ENCODE data around the gene SMG9.

SMG9 gene

GRCh38 chr19:43754503-43755255 lies at the start of gene SMG9:
Gene SMG9, minus strand, starts transcription at chr19:43754962. Its CDS starts 4,221 bp downstream, at chr19:43750741.
- peak; percentile 88 for TF ChIP-seq YY1 (IDR thresholded peaks at IDR 0.05; ENCODE audit: low read depth)
- no peak for TF ChIP-seq FOXM1 (IDR thresholded peaks at IDR 0.05; ENCODE audit: borderline replicate concordance, low read depth)
- TF ChIP-seq RAD21 (IDR thresholded peaks at IDR 0.05; ENCODE audit: low read depth), result no peak
- 0 out of 2 replicates have a peak, but pooled peaks have one; percentile 54 for TF ChIP-seq ZBTB7A (IDR thresholded peaks at IDR 0.05; ENCODE audit: low read depth)
- TF ChIP-seq EP300 (IDR thresholded peaks at IDR 0.05; ENCODE audit: borderline replicate concordance), result no peak
- TF ChIP-seq TCF12 (IDR thresholded peaks at IDR 0.05; ENCODE audit: low read depth), result no peak
- peak; percentile 21; the same call in 1 of the 2 replicates for TF ChIP-seq EGR1 (IDR thresholded peaks at IDR 0.05)
- peak; percentile 45; the same call in 1 of the 2 replicates for TF ChIP-seq USF1 (IDR thresholded peaks at IDR 0.05)
- peak; percentile 67 for TF ChIP-seq TEAD4 (IDR thresholded peaks at IDR 0.05)
- peak; percentile 59 for TF ChIP-seq MAX (IDR thresholded peaks at IDR 0.05)
- TF ChIP-seq CREB1 (IDR thresholded peaks at IDR 0.05; ENCODE audit: low read depth), result no peak
- TF ChIP-seq CEBPB (IDR thresholded peaks at IDR 0.05), result no peak
- no peak for TF ChIP-seq REST (IDR thresholded peaks at IDR 0.05; ENCODE audit: low read depth)
- TF ChIP-seq NFIC (IDR thresholded peaks at IDR 0.05), result peak; percentile 65; the same call in 1 of the 2 replicates
- TF ChIP-seq TAF1 (IDR thresholded peaks at IDR 0.05; ENCODE audit: low read depth), result peak; percentile 53

GRCh38 chr19:43804432-43804831 lies 49.7 kb upstream of the SMG9 start:
- TF ChIP-seq TAF1 (IDR thresholded peaks at IDR 0.05; ENCODE audit: low read depth) (no peak), MAX (IDR thresholded peaks at IDR 0.05) (no peak), USF1 (IDR thresholded peaks at IDR 0.05) (no peak), TEAD4 (IDR thresholded peaks at IDR 0.05) (no peak), NFIC (IDR thresholded peaks at IDR 0.05) (no peak), CEBPB (IDR thresholded peaks at IDR 0.05) (no peak), CREB1 (IDR thresholded peaks at IDR 0.05; ENCODE audit: low read depth) (no peak), ZBTB7A (IDR thresholded peaks at IDR 0.05; ENCODE audit: low read depth) (no peak)

GRCh38 chr19:43802216-43802951 lies 47.6 kb upstream of the SMG9 start, which contains the start of gene LYPD5:
Gene LYPD5, minus strand, starts transcription at chr19:43802447. Its CDS starts 67 bp downstream, at chr19:43802380.
- TF ChIP-seq REST (IDR thresholded peaks at IDR 0.05; ENCODE audit: low read depth) (peak; percentile 66), ZBTB7A (IDR thresholded peaks at IDR 0.05; ENCODE audit: low read depth) (no peak)

- TF ChIP-seq TEAD4 (IDR thresholded peaks at IDR 0.05), result no peak
- no peak for TF ChIP-seq FOXM1 (IDR thresholded peaks at IDR 0.05; ENCODE audit: borderline replicate concordance, low read depth)
- no peak for TF ChIP-seq RAD21 (IDR thresholded peaks at IDR 0.05; ENCODE audit: low read depth)
- no peak for TF ChIP-seq CREB1 (IDR thresholded peaks at IDR 0.05; ENCODE audit: low read depth)
- no peak for TF ChIP-seq ZBTB7A (IDR thresholded peaks at IDR 0.05; ENCODE audit: low read depth)
- no peak for TF ChIP-seq CEBPB (IDR thresholded peaks at IDR 0.05)
- TF ChIP-seq REST (IDR thresholded peaks at IDR 0.05; ENCODE audit: low read depth), result no peak
- TF ChIP-seq MAX (IDR thresholded peaks at IDR 0.05), result no peak
Measured at GRCh38 chr19:43799502-43800142, 44.9 kb upstream of the SMG9 start.
